Measurements from ENCODE around the gene KIF19. TPM values are rescaled to one million over a fixed set of nuclear protein-coding genes. Genes with fewer than 3 reads are reported as not detected.

The KIF19 gene
- total and polyA plus RNA-seq, 2 of the 8 experiments (the other 6 are each of a cell fraction or from before 2014, with no cell fraction given): 0.52 to 0.77 TPM

- TF ChIP-seq CBX8 (IDR thresholded peaks at IDR 0.05; ENCODE audit: borderline replicate concordance, low read depth, low read length) (no peak), KDM4A (IDR thresholded peaks at IDR 0.05; ENCODE audit: low read depth, low read length, severe bottlenecking) (no peak)
Measured at GRCh38 chr17:74355065-74355464, 29.0 kb downstream of the KIF19 start (continued).

Measured in H1 (cell line).